Common myeloid progenitor, CD34-positive (primary cell): ENCODE data around the gene GPR143.

ENCODE experiments used
- CTCF ChIA-PET: fragments of 350-600 bp; sonication (Branson Sonifier 250); formaldehyde crosslinking; loops from one replicate; lab custom pipeline; 2021; ENCODE audit warnings: antibody characterized with exemption; lab: Charles Lee
- POLR2A ChIA-PET: fragments of 350-600 bp; sonication (Branson Sonifier 250); formaldehyde crosslinking; loops from one replicate; lab custom pipeline; 2021; ENCODE audit warnings: antibody characterized with exemption; lab: Charles Lee
- DNase-seq, 3 donors: peaks; one replicate each; pipeline versions ENCODE4 v3.0.0 to v3.0.0-alpha.2; 2013
- H3K27ac ChIP-seq, 2 experiments: 1 replicate in 1 of 2; 2 replicates in 1 of 2; pipeline ENCODE4 v1.7.0; 2013; ENCODE audit warnings: inconsistent platforms in 2 of 2, low read length in 2 of 2, mild to moderate bottlenecking in 2 of 2, low read depth in 1 of 2, moderate library complexity in 1 of 2; ENCODE audit not compliant: severe bottlenecking in 2 of 2, insufficient read depth in 1 of 2, poor library complexity in 1 of 2
- H3K27me3 ChIP-seq, 5 experiments: replicated peaks in 2 of 5; 1 replicate in 3 of 5; 2 replicates in 2 of 5; pipeline versions ENCODE4 v1.6.1 to v1.7.0; 2013; ENCODE audit warnings: low read length in 4 of 5, mild to moderate bottlenecking in 2 of 5, moderate library complexity in 2 of 5, inconsistent platforms in 1 of 5; ENCODE audit not compliant: insufficient read depth in 5 of 5, control insufficient read depth in 4 of 5
- H3K36me3 ChIP-seq, 4 experiments: 1 replicate in 2 of 4; 2 replicates in 2 of 4; pipeline versions ENCODE4 v1.6.1 to v1.7.0; 2013; ENCODE audit warnings: low read length in 3 of 4, control low read depth in 1 of 4, mild to moderate bottlenecking in 1 of 4; ENCODE audit not compliant: control insufficient read depth in 4 of 4, insufficient read depth in 4 of 4
- H3K4me1 ChIP-seq, 4 experiments: 1 replicate in 3 of 4; 2 replicates in 1 of 4; pipeline versions ENCODE4 v1.6.1 to v1.7.1; 2013; ENCODE audit warnings: low read length in 3 of 4, mild to moderate bottlenecking in 3 of 4, control low read depth in 1 of 4, inconsistent platforms in 1 of 4, moderate library complexity in 1 of 4; ENCODE audit not compliant: control insufficient read depth in 4 of 4, insufficient read depth in 4 of 4; ENCODE audit errors: control extremely low read depth in 1 of 4
- H3K4me3 ChIP-seq, 7 experiments: 1 replicate in 4 of 7; 2 replicates in 3 of 7; pipeline versions ENCODE4 v1.5.1 to v1.7.0; 2013; ENCODE audit warnings: mild to moderate bottlenecking in 7 of 7, low read length in 6 of 7, moderate library complexity in 6 of 7, inconsistent platforms in 2 of 7, low read depth in 2 of 7, control low read depth in 1 of 7; ENCODE audit not compliant: insufficient read depth in 4 of 7, control insufficient read depth in 1 of 7; ENCODE audit errors: extremely low read depth in 1 of 7
- H3K9me3 ChIP-seq, 5 experiments: 1 replicate in 4 of 5; 2 replicates in 1 of 5; pipeline versions ENCODE4 v1.6.1 to v1.7.1; 2013; ENCODE audit warnings: low read length in 4 of 5, mild to moderate bottlenecking in 2 of 5, inconsistent platforms in 1 of 5, low read depth in 1 of 5, moderate library complexity in 1 of 5; ENCODE audit not compliant: control insufficient read depth in 4 of 5, insufficient read depth in 2 of 5; ENCODE audit errors: control extremely low read depth in 1 of 5
- WGBS: methylation state at CpG from one replicate; pipeline ENCODE4 v1.1.5; 2013; ENCODE audit not compliant: insufficient coverage; 5-methylcytosine and 5-hydroxymethylcytosine counted together

The GPR143 gene

GRCh38 chrX:9678215-9678965, 87.3 kb downstream of the GPR143 start:
- Histone ChIP-seq H3K4me3 (no peak overlapping the region), H3K27me3 (peaks cover 0 to 2% (median 0%) of the 10 kb centered on the region in 5 experiments), H3K9me3 (peaks cover 0 to 2% (median 0%) of the 10 kb centered on the region in 5 experiments), H3K27ac (no peak overlapping the region), H3K36me3 (peaks cover 0 to 3% (median 0%) of the 10 kb centered on the region in 4 experiments), H3K4me1 (no peaks in the 10 kb centered on the region)
- ChIA-PET POLR2A (no interaction called here), CTCF (no interaction called here)
- no peak for DNase-seq
- 90% methylated on average over 2 of the region's 3 CpGs for WGBS

- ChIA-PET CTCF (no interaction called here), POLR2A (no interaction called here)
- Histone ChIP-seq H3K9me3 (peaks cover 0 to 2% (median 0%) of the 10 kb centered on the region in 5 experiments), H3K4me1 (no peaks in the 10 kb centered on the region), H3K36me3 (peaks cover 0 to 3% (median 0%) of the 10 kb centered on the region in 4 experiments), H3K27ac (no peak overlapping the region), H3K4me3 (no peak overlapping the region), H3K27me3 (no peaks in the 10 kb centered on the region)
- WGBS: 78% methylated on average over 3 of the region's 7 CpGs
- peak in 1 of 3 donors; percentile 9 for DNase-seq
Measured at GRCh38 chrX:9677098-9677739, 88.4 kb downstream of the GPR143 start.

GRCh38 chrX:9676738-9677097, 88.9 kb downstream of the GPR143 start:
- 93% methylated on average over 5 of the region's 6 CpGs for WGBS
- Histone ChIP-seq H3K27ac (no peak overlapping the region), H3K36me3 (peaks cover 0 to 3% (median 0%) of the 10 kb centered on the region in 4 experiments), H3K27me3 (no peaks in the 10 kb centered on the region), H3K9me3 (peaks cover 0 to 2% (median 0%) of the 10 kb centered on the region in 5 experiments), H3K4me1 (no peaks in the 10 kb centered on the region), H3K4me3 (no peak overlapping the region)
- no peak for DNase-seq
- ChIA-PET CTCF (no interaction called here), POLR2A (no interaction called here)

GRCh38 chrX:9676306-9676705, 89.3 kb downstream of the GPR143 start:
- Histone ChIP-seq H3K27me3 (no peaks in the 10 kb centered on the region), H3K4me3 (no peak overlapping the region), H3K36me3 (peaks cover 0 to 3% (median 0%) of the 10 kb centered on the region in 4 experiments), H3K27ac (no peak overlapping the region), H3K9me3 (peaks cover 0 to 2% (median 0%) of the 10 kb centered on the region in 5 experiments), H3K4me1 (no peaks in the 10 kb centered on the region)
- ChIA-PET CTCF (no interaction called here), POLR2A (no interaction called here)
- WGBS: 85% methylated on average over 12 of the region's 13 CpGs
- DNase-seq: no peak
